OCI-LY7 (cell line): ENCODE measurements around the gene NEURL4.

Experiments
- EZH2phosphoT487 ChIP-seq: fragments of 200-600 bp; sonication (generic); IDR thresholded peaks from 2 replicates; pipeline ENCODE4 v1.6.1; 2018; ENCODE audit warnings: low read depth, borderline replicate concordance, mild to moderate bottlenecking, mixed run types, antibody characterized with exemption, low read length, moderate library complexity, mixed read lengths
- TF ChIP-seq, protein P1 (sequence below): fragments of 200-600 bp; sonication (generic); conservative IDR thresholded peaks from 2 replicates; pipeline ENCODE4 v1.5.1; 2014; ENCODE audit warnings: mild to moderate bottlenecking, antibody characterized with exemption, low read length, moderate library complexity, mixed read lengths

DNA sequence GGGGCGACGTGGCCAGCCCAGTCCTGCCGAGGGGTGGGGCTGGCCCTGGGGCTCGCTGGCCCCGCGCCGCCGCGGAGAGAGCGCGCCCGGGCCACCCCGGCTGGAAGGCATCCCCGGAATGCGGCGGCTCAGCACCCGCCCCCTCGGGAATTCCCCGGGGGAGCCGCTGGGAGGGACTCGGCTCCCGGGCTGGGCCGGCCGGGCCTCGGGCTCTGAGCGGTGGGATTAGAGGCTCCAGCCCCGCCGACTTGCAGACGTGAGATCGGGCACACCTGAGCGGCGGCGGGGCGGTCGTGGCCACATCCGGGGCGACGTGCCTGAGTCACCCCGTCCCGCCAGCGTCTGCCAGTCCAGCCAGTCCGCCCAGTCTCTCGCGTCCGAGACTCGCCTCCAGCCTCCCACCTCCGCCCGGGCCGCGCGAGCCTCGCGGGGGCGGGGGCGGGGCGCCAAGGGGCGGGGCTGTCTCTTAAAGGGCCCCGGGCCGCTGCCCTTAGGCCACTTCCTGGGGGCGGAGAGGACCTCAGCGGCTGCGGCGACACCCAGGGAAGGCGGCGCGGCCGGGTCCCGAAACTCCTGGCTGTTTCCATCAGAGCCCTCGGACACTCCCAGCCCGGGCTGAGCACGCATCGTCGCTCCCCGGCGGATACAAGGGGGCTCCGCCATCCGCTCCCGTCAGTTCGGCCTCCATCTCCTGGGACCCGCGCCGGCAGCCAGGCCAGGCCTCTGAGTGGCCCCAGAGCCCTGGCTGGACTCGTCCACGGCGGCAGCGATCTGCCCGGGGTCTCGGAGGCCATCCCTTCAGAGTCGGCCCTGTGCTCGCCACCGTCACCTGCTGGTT, 22.7 kb upstream of the NEURL4 start, which contains the start of gene KCTD11:
- TF ChIP-seq, protein P1, sequence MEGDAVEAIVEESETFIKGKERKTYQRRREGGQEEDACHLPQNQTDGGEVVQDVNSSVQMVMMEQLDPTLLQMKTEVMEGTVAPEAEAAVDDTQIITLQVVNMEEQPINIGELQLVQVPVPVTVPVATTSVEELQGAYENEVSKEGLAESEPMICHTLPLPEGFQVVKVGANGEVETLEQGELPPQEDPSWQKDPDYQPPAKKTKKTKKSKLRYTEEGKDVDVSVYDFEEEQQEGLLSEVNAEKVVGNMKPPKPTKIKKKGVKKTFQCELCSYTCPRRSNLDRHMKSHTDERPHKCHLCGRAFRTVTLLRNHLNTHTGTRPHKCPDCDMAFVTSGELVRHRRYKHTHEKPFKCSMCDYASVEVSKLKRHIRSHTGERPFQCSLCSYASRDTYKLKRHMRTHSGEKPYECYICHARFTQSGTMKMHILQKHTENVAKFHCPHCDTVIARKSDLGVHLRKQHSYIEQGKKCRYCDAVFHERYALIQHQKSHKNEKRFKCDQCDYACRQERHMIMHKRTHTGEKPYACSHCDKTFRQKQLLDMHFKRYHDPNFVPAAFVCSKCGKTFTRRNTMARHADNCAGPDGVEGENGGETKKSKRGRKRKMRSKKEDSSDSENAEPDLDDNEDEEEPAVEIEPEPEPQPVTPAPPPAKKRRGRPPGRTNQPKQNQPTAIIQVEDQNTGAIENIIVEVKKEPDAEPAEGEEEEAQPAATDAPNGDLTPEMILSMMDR: no peak
- TF ChIP-seq EZH2phosphoT487: no peak
